H54 (cell line): ENCODE data around the gene APOBEC2.

Experiments used
- DNase-seq: peaks from one replicate; pipeline ENCODE4 v3.0.0; 2011; ENCODE audit warnings: low spot score, mixed read lengths; ENCODE audit not compliant: insufficient read length
- FAIRE-seq: peaks from 3 replicates; lab custom pipeline; 2011; peaks lifted over from hg19 to GRCh38; lab: Jason Lieb, UNC
- POLR2A ChIP-seq: IDR thresholded peaks from 2 replicates; pipeline ENCODE4 v1.6.1; 2011; ENCODE audit warnings: low read depth, mild to moderate bottlenecking, low read length

The APOBEC2 gene

GRCh38 chr6:41097467-41098090 lies 44.6 kb downstream of the APOBEC2 start:
- TF ChIP-seq POLR2A, result no peak
- no peak for DNase-seq
- FAIRE-seq, result no peak

GRCh38 chr6:41098366-41098765 lies 45.4 kb downstream of the APOBEC2 start:
- no peak for DNase-seq
- TF ChIP-seq POLR2A, result no peak
- no peak for FAIRE-seq

GRCh38 chr6:41100871-41101287 lies 47.9 kb downstream of the APOBEC2 start:
- DNase-seq (no peak), FAIRE-seq (no peak)
- TF ChIP-seq POLR2A, result no peak

GRCh38 chr6:41103847-41104246 lies 50.8 kb downstream of the APOBEC2 start:
- no peak for TF ChIP-seq POLR2A
- DNase-seq (no peak), FAIRE-seq (no peak)

GRCh38 chr6:41111017-41111416 lies 58.0 kb downstream of the APOBEC2 start:
- FAIRE-seq, result no peak
- DNase-seq, result no peak
- TF ChIP-seq POLR2A, result no peak
